ENCODE results near the gene LRRC4B. TPM values are rescaled to one million over a fixed set of nuclear protein-coding genes. Genes with fewer than 3 reads are reported as not detected.

The LRRC4B gene
- polyA plus RNA-seq, 1 donor (not counting 4 experiments of a cell fraction or from before 2014, with no cell fraction given): not detected

- H3K27ac ChIP-seq (ENCODE audit: control insufficient read depth, insufficient read depth, low read length): no peak overlapping the region
Observed at GRCh38 chr19:50556282-50557008, 11.8 kb downstream of the LRRC4B start.

GRCh38 chr19:50555450-50556281 is 12.6 kb downstream of the LRRC4B start:
- DNase-seq (ENCODE audit: low read depth, low spot score): no peak
- Histone ChIP-seq H3K79me2 (ENCODE audit: control insufficient read depth, insufficient read depth, low read length) (no peaks in the 10 kb centered on the region), H3K9ac (ENCODE audit: control insufficient read depth, extremely low read depth, insufficient read depth, low read length) (no peak overlapping the region), H4K20me1 (ENCODE audit: control insufficient read depth, extremely low read depth, insufficient read depth, low read length) (no peaks in the 10 kb centered on the region), H3K4me2 (ENCODE audit: control insufficient read depth, extremely low read depth, insufficient read depth, low read depth, low read length) (no peak overlapping the region), H3K9me1 (ENCODE audit: control insufficient read depth, extremely low read depth, insufficient read depth, low read length) (no peaks in the 10 kb centered on the region), H3K27ac (ENCODE audit: control insufficient read depth, insufficient read depth, low read length) (no peak overlapping the region), H3K27me3 (ENCODE audit: control insufficient read depth, extremely low read depth, insufficient read depth, low read length) (peaks cover 42% of the 10 kb centered on the region), H3K4me1 (ENCODE audit: control insufficient read depth, extremely low read depth, insufficient read depth, low read length) (no peaks in the 10 kb centered on the region), H3K4me3 (ENCODE audit: control insufficient read depth in 2 of 3, extremely low read depth in 1 of 3, insufficient read depth in 2 of 3, low read depth in 1 of 3, low read length in 3 of 3) (peak overlapping the region in 1 of 3 experiments; percentile 39), H3K9me3 (ENCODE audit: control insufficient read depth, low read depth, low read length) (no peaks in the 10 kb centered on the region), H3K36me3 (ENCODE audit: control insufficient read depth in 2 of 2, extremely low read depth in 1 of 2, insufficient read depth in 2 of 2, low read length in 2 of 2) (no peaks in the 10 kb centered on the region), H2AFZ (ENCODE audit: control insufficient read depth, low read length) (no peak overlapping the region)
- no peak for FAIRE-seq
- dilution Hi-C loops (cut with MboI; ENCODE audit: extremely low pct_ligation_motif_present, low sequenced_read_pairs): no loop called here
- TF ChIP-seq CTCF (optimal IDR thresholded peaks at IDR 0.05 in 1 of 3, IDR thresholded peaks at IDR 0.05 in 1 of 3, conservative IDR thresholded peaks at IDR 0.05 in 1 of 3; ENCODE audit: extremely low read depth in 1 of 3, insufficient read depth in 2 of 3, low read length in 3 of 3) (no peak), EZH2 (IDR thresholded peaks at IDR 0.05; ENCODE audit: low read length) (no peak)

More at GRCh38 chr19:50556282-50557008, 11.8 kb downstream of the LRRC4B start:
- no peaks in the 10 kb centered on the region for H3K4me1 ChIP-seq (ENCODE audit: control insufficient read depth, extremely low read depth, insufficient read depth, low read length)
- peaks cover 36% of the 10 kb centered on the region for H3K27me3 ChIP-seq (ENCODE audit: control insufficient read depth, extremely low read depth, insufficient read depth, low read length)
- H3K36me3 ChIP-seq (ENCODE audit: control insufficient read depth in 2 of 2, extremely low read depth in 1 of 2, insufficient read depth in 2 of 2, low read length in 2 of 2): no peaks in the 10 kb centered on the region
- dilution Hi-C loops (cut with MboI; ENCODE audit: extremely low pct_ligation_motif_present, low sequenced_read_pairs): no loop called here
- peak overlapping the region; percentile 79 for H2AFZ ChIP-seq (ENCODE audit: control insufficient read depth, low read length)
- H3K9me3 ChIP-seq (ENCODE audit: control insufficient read depth, low read depth, low read length): no peaks in the 10 kb centered on the region
- no peak for FAIRE-seq
- H3K4me3 ChIP-seq (ENCODE audit: control insufficient read depth in 2 of 3, extremely low read depth in 1 of 3, insufficient read depth in 2 of 3, low read depth in 1 of 3, low read length in 3 of 3): peak overlapping the region; percentile 39 to 59 (median 44)
- H3K79me2 ChIP-seq (ENCODE audit: control insufficient read depth, insufficient read depth, low read length): no peaks in the 10 kb centered on the region
- no peaks in the 10 kb centered on the region for H3K9me1 ChIP-seq (ENCODE audit: control insufficient read depth, extremely low read depth, insufficient read depth, low read length)
- H3K4me2 ChIP-seq (ENCODE audit: control insufficient read depth, extremely low read depth, insufficient read depth, low read depth, low read length): peak overlapping the region; percentile 82
- TF ChIP-seq EZH2 (IDR thresholded peaks at IDR 0.05; ENCODE audit: low read length) (no peak), CTCF (optimal IDR thresholded peaks at IDR 0.05 in 1 of 3, IDR thresholded peaks at IDR 0.05 in 1 of 3, conservative IDR thresholded peaks at IDR 0.05 in 1 of 3; ENCODE audit: extremely low read depth in 1 of 3, insufficient read depth in 2 of 3, low read length in 3 of 3) (peak; percentile 66 to 97 (median 81))
- DNase-seq (ENCODE audit: low read depth, low spot score): peak; percentile 7
- no peak overlapping the region for H3K9ac ChIP-seq (ENCODE audit: control insufficient read depth, extremely low read depth, insufficient read depth, low read length)
- no peaks in the 10 kb centered on the region for H4K20me1 ChIP-seq (ENCODE audit: control insufficient read depth, extremely low read depth, insufficient read depth, low read length)
